ENCODE measurements around the gene C2orf74.
"Not testable (repeated sequence)": the region's sequence is repeated elsewhere in the genome, so short reads cannot be mapped to it uniquely, and the experiment has no call there.

C2orf74 gene

DNA sequence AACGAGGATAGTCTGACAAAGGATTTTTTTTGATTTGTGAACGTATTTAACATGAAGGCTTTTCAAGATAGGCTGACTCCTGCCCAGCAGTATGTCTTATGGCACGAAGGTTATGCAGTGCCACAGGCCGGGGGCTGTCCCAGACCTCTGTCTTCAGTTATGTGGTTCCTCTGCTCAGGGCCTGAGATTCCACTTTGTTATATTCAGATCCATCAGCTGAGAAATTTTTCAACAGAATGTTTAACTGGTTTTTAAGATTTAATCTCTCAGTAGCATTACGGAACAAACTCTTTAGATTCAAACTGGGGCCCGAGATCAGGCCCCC lies 20.0 kb downstream of the C2orf74 start:
- peaks cover 78% of the 10 kb centered on the region for H3K36me3 ChIP-seq (ENCODE audit: insufficient read depth, low read length)
- no peaks in the 10 kb centered on the region for H3K27me3 ChIP-seq (ENCODE audit: insufficient read depth, low read length)
- H3K9ac ChIP-seq (ENCODE audit: low read depth, low read length) = no peak overlapping the region
- WGBS = 94% methylated on average over 6 of the region's 6 CpGs
- peaks cover 28% of the 10 kb centered on the region for H3K4me1 ChIP-seq (ENCODE audit: insufficient read depth, low read length)
- H3K4me3 ChIP-seq (ENCODE audit: low read length) = no peak overlapping the region
- no peaks in the 10 kb centered on the region for H3K9me3 ChIP-seq (ENCODE audit: insufficient read depth, low read depth, low read length)
- no peak overlapping the region for H3K27ac ChIP-seq (ENCODE audit: low read depth, low read length)

DNA sequence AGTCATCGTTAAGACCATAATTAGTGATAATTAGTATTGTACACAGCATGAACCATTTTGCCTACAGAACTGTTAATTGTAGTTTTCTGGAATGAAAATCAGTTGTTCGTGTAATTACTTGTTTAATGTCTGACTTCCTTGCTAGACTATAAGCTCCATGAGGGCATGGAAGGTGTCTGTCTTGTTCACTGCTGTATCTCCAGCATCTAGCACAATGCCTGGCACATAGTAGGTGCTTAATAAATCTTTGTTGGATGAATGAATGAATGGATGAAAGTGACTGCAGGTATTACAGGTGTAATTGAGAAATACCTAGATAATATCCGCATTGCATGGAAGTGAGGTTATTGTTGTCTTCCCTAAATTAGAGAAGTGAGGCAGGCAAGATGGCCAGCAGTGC lies 21.8 kb downstream of the C2orf74 start:
- WGBS = 91% methylated on average over 3 of the region's 3 CpGs
- Histone ChIP-seq H3K4me3 (ENCODE audit: low read length) (no peak overlapping the region), H3K27me3 (ENCODE audit: insufficient read depth, low read length) (no peaks in the 10 kb centered on the region), H3K9me3 (ENCODE audit: insufficient read depth, low read depth, low read length) (no peaks in the 10 kb centered on the region), H3K36me3 (ENCODE audit: insufficient read depth, low read length) (peaks cover 96% of the 10 kb centered on the region), H3K9ac (ENCODE audit: low read depth, low read length) (no peak overlapping the region), H3K4me1 (ENCODE audit: insufficient read depth, low read length) (peaks cover 21% of the 10 kb centered on the region), H3K27ac (ENCODE audit: low read depth, low read length) (no peak overlapping the region)

DNA sequence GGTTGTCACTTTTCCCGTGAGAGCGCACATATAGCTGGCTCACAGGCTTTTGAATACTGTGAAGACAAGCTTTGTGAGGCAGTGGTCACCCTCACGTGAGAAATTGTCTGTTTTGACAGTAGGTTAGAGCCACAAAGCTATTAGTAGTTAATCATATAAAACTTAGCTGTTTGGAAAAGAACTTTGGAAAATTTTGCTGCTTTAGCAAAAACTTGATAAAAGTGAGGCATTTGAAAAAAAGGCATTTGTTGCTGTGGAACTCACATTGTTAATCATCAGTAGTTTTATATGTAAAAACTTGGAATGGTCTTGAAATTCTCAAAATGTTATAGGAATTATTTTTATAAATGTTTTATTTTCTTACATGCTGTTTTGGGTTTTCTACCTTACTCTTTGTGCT lies 22.3 kb downstream of the C2orf74 start:
- Histone ChIP-seq H3K36me3 (ENCODE audit: insufficient read depth, low read length) (peaks cover 100% of the 10 kb centered on the region), H3K4me1 (ENCODE audit: insufficient read depth, low read length) (peaks cover 20% of the 10 kb centered on the region), H3K9ac (ENCODE audit: low read depth, low read length) (no peak overlapping the region), H3K27ac (ENCODE audit: low read depth, low read length) (no peak overlapping the region), H3K27me3 (ENCODE audit: insufficient read depth, low read length) (no peaks in the 10 kb centered on the region), H3K9me3 (ENCODE audit: insufficient read depth, low read depth, low read length) (no peaks in the 10 kb centered on the region), H3K4me3 (ENCODE audit: low read length) (no peak overlapping the region)
- WGBS = 94% methylated on average over 3 of the region's 3 CpGs

DNA sequence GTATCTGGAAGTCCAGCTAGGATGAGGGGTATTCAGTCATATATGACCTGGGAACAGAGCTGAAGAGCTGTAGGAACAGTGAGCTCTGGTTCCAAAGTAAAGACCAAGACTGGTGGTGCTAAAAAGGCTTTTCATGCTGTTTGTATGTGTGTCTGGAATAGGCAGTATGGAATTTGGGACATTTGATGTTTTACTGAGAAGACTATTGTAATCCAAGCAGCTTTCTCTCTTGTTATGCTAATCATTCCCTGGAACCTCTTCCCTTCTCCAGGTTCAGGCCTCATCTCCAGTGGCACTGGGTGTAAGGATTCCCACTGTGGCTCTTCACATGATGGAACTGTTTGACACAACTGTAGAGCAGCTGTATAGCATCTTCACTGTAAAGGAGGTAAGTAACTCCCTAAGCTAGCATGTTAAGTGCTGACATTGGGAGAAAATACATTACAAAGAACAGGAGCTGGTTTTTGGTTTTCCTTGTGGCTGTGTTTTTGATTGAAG lies 23.3 kb downstream of the C2orf74 start:
- Histone ChIP-seq H3K4me1 (ENCODE audit: insufficient read depth, low read length) (peaks cover 12% of the 10 kb centered on the region), H3K27ac (ENCODE audit: low read depth, low read length) (no peak overlapping the region), H3K9ac (ENCODE audit: low read depth, low read length) (no peak overlapping the region), H3K9me3 (ENCODE audit: insufficient read depth, low read depth, low read length) (no peaks in the 10 kb centered on the region), H3K36me3 (ENCODE audit: insufficient read depth, low read length) (peaks cover 100% of the 10 kb centered on the region), H3K27me3 (ENCODE audit: insufficient read depth, low read length) (no peaks in the 10 kb centered on the region), H3K4me3 (ENCODE audit: low read length) (no peak overlapping the region)

DNA sequence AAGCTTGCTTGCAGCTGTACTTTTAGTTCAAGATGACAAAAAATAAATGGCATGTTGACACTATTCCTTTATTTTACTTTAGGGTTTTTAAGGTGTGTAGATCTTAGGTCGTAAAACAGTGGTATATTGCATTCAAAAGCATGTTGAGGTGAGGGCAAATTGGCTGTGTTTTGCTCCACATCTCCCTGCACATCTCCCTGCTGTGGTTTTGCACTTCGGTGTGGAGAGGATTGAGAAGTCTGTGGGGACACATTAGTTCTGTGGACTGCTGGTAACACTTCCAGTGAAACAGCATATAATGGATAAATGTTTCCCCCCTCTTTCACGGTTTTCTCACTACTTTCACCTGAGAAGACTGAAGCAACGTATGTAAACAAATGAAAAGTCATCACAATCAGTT lies 25.1 kb downstream of the C2orf74 start:
- no peak overlapping the region for H3K4me3 ChIP-seq (ENCODE audit: low read length)
- no peaks in the 10 kb centered on the region for H3K9me3 ChIP-seq (ENCODE audit: insufficient read depth, low read depth, low read length)
- peaks cover 99% of the 10 kb centered on the region for H3K36me3 ChIP-seq (ENCODE audit: insufficient read depth, low read length)
- 94% methylated on average over 4 of the region's 4 CpGs for WGBS
- no peak overlapping the region for H3K27ac ChIP-seq (ENCODE audit: low read depth, low read length)
- no peak overlapping the region for H3K9ac ChIP-seq (ENCODE audit: low read depth, low read length)
- peaks cover 12% of the 10 kb centered on the region for H3K4me1 ChIP-seq (ENCODE audit: insufficient read depth, low read length)
- no peaks in the 10 kb centered on the region for H3K27me3 ChIP-seq (ENCODE audit: insufficient read depth, low read length)

DNA sequence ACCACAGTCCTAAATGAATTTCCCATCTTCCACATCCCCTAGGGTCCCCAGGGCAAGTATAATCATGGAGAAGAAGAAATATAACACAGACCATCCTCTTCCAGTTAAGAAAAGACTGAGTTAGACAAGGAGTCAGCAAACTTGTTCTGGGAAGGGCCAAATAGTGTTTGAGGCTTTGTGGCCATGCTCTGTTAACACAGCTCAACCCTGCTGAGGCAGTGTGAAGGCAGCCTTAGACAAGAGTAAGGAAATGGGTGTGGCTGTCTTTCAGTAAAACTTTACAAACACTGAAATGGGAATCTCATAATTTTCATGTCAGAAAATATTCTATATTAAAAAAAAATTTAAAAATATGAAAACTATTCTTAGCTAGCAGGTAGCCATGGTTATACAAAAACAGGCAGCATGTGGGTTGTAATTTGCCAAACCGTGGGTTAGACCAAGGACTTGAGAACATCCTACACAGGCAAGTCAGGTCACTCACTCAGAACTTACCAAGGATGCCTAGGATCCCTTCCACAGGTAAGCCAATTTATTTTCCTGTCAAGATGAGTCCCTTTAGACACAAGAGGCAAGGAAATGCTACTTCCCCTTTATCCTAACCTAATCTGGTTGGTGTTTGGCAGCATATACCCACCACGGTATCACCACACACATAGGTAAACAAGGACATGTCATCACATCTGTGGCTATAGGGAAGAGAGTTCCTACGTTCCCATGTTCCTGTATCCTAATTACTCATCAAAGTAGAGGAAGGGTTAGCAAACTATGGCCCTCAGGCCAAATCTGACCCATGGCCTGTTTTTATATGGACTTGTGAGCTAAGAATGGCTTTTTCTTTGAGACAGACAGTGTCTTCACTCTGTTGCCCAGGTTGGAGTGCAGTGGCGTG lies 31.9 kb downstream of the C2orf74 start:
- Histone ChIP-seq H3K27me3 (ENCODE audit: insufficient read depth, low read length) (no peaks in the 10 kb centered on the region), H3K9me3 (ENCODE audit: insufficient read depth, low read depth, low read length) (no peaks in the 10 kb centered on the region), H3K9ac (ENCODE audit: low read depth, low read length) (no peak overlapping the region), H3K27ac (ENCODE audit: low read depth, low read length) (no peak overlapping the region), H3K4me1 (ENCODE audit: insufficient read depth, low read length) (no peaks in the 10 kb centered on the region), H3K36me3 (ENCODE audit: insufficient read depth, low read length) (peaks cover 61% of the 10 kb centered on the region), H3K4me3 (ENCODE audit: low read length) (no peak overlapping the region)
- WGBS = 95% methylated on average over 3 of the region's 4 CpGs

DNA sequence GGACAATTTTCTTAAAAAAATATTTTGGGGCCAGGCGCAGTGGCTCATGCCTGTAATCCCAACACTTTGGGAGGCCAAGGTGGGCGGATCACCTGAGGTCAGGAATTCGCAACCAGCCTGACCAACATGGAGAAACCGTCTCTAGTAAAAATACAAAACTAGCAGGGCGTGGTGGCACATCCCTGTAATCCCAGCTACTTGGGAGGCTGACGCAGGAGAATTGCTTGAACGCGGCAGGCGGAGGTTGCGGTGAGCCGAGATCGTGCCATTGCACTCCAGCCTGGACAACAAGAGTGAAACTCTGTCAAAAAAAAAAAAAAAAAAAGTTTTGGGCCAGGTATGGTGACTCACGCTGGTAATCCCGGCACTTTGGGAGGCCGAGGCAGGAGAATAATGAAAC lies 32.7 kb downstream of the C2orf74 start:
- 89% methylated on average over 15 of the region's 15 CpGs for WGBS
- not testable (repeated sequence) for H3K9ac ChIP-seq (ENCODE audit: low read depth, low read length); H3K27me3 ChIP-seq (ENCODE audit: insufficient read depth, low read length); H3K4me1 ChIP-seq (ENCODE audit: insufficient read depth, low read length); H3K27ac ChIP-seq (ENCODE audit: low read depth, low read length); H3K9me3 ChIP-seq (ENCODE audit: insufficient read depth, low read depth, low read length); H3K4me3 ChIP-seq (ENCODE audit: low read length)
- H3K36me3 ChIP-seq (ENCODE audit: insufficient read depth, low read length) = peaks cover 58% of the 10 kb centered on the region

DNA sequence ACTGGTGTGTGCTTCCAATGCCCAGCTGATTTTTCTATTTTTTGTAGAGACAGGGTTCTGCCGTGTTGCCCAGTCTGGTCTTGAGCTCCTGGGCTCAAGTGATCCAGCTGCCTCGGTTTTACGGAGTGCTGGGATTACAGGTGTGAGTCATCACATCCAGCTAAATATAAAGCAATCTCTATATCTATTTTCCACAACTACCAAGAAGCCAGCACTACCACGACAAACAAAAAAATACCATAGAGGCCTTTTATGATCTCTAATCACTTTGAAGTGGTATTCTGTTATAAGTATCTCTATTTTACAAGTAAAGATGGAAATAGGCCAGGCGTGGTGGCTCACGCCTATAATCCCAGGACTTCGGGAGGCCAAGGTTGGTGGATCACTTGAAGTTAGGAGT lies 34.7 kb downstream of the C2orf74 start:
- H3K27me3 ChIP-seq (ENCODE audit: insufficient read depth, low read length) = no peaks in the 10 kb centered on the region
- 91% methylated on average over 5 of the region's 7 CpGs for WGBS
- H3K9ac ChIP-seq (ENCODE audit: low read depth, low read length) = no peak overlapping the region
- peaks cover 58% of the 10 kb centered on the region for H3K36me3 ChIP-seq (ENCODE audit: insufficient read depth, low read length)
- H3K4me3 ChIP-seq (ENCODE audit: low read length) = no peak overlapping the region
- H3K27ac ChIP-seq (ENCODE audit: low read depth, low read length) = no peak overlapping the region
- H3K9me3 ChIP-seq (ENCODE audit: insufficient read depth, low read depth, low read length) = no peaks in the 10 kb centered on the region
- H3K4me1 ChIP-seq (ENCODE audit: insufficient read depth, low read length) = no peaks in the 10 kb centered on the region

DNA sequence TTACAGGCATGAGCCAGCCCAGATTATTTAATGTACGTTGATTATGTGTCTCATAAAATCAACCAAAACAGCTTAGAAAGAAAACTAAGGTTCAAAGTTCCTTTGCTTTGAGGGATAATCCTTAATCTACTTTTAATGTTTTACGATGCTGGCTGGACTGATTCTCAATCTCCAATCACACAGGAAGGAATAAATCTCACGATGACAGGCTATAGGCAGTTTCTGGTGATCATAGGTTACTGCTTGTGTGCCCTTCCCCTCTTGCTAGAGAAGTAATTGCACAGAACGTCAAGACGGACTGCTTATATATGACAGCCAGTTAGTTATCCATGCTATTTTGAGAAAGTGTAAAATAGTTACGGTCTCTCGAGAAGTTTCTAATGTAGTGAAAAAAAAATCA lies 43.1 kb downstream of the C2orf74 start:
- no peak overlapping the region for H3K9ac ChIP-seq (ENCODE audit: low read depth, low read length)
- H3K4me1 ChIP-seq (ENCODE audit: insufficient read depth, low read length) = no peaks in the 10 kb centered on the region
- no peak overlapping the region for H3K27ac ChIP-seq (ENCODE audit: low read depth, low read length)
- H3K4me3 ChIP-seq (ENCODE audit: low read length) = no peak overlapping the region
- H3K36me3 ChIP-seq (ENCODE audit: insufficient read depth, low read length) = peaks cover 99% of the 10 kb centered on the region
- WGBS = 92% methylated on average over 5 of the region's 7 CpGs
- no peaks in the 10 kb centered on the region for H3K27me3 ChIP-seq (ENCODE audit: insufficient read depth, low read length)
- H3K9me3 ChIP-seq (ENCODE audit: insufficient read depth, low read depth, low read length) = no peaks in the 10 kb centered on the region

DNA sequence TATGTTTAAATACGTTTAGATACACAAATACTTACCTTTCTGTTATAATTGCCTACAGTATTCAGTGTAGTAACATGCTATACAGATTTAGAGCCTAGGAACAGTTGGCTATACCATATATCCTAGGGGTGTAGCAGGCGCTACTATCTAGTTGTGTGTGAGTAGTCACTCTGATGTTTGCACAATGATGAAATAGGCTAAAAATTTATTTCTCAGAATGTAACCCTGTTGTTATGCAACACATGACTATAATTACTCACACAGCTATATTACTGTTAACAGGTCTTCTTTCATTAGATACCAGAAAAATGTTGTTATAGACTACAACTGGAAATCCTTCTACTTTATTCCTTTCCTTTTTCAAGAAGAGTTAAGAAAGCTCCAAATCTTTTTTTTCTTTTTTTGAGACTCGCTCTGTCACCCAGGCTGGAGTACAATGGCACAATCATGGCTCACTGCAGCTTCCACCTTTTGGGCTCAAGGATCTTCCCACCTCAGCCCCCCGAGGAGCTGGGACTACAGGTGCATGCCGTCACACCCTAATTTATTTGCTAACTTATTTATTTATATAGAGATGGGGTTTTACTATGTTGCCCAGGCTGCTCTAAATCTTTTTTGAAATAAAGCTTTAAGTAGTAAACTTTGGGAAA lies 48.5 kb downstream of the C2orf74 start:
- Histone ChIP-seq H3K9me3 (ENCODE audit: insufficient read depth, low read depth, low read length) (no peaks in the 10 kb centered on the region), H3K4me1 (ENCODE audit: insufficient read depth, low read length) (no peaks in the 10 kb centered on the region), H3K9ac (ENCODE audit: low read depth, low read length) (no peak overlapping the region), H3K36me3 (ENCODE audit: insufficient read depth, low read length) (peaks cover 99% of the 10 kb centered on the region), H3K27ac (ENCODE audit: low read depth, low read length) (no peak overlapping the region), H3K4me3 (ENCODE audit: low read length) (no peak overlapping the region), H3K27me3 (ENCODE audit: insufficient read depth, low read length) (no peaks in the 10 kb centered on the region)
- 97% methylated on average over 3 of the region's 5 CpGs for WGBS

DNA sequence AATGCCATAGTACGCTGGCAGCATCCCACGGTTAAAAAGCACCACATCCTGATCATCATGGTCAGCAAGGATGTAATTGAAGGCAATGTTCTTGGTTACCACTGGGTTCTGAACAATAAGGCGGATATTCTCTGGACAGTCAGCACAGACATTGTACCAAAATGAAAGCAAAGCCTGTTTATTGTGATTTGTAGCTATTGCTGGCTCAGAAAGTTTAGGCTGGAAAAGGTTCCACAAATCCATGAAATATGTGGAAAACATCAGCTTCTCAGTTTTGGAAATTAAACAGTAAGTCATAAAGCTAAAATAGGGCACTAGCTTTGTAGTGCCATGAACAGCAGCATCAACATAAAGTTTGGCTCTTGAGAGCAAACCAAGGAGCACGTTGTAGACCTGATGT lies 52.2 kb downstream of the C2orf74 start:
- Histone ChIP-seq H3K9ac (ENCODE audit: low read depth, low read length) (no peak overlapping the region), H3K4me1 (ENCODE audit: insufficient read depth, low read length) (no peaks in the 10 kb centered on the region), H3K27me3 (ENCODE audit: insufficient read depth, low read length) (no peaks in the 10 kb centered on the region), H3K4me3 (ENCODE audit: low read length) (no peak overlapping the region), H3K9me3 (ENCODE audit: insufficient read depth, low read depth, low read length) (no peaks in the 10 kb centered on the region), H3K27ac (ENCODE audit: low read depth, low read length) (no peak overlapping the region), H3K36me3 (ENCODE audit: insufficient read depth, low read length) (peaks cover 85% of the 10 kb centered on the region)
- 93% methylated on average over 4 of the region's 4 CpGs for WGBS
